ENCODE data around the gene CCT7. TPM values are rescaled to one million over a fixed set of nuclear protein-coding genes. Genes with fewer than 3 reads are reported as not detected.

Gene CCT7
- total and polyA plus RNA-seq, 4 donors, result 129 to 207 (median 178) TPM

DNA sequence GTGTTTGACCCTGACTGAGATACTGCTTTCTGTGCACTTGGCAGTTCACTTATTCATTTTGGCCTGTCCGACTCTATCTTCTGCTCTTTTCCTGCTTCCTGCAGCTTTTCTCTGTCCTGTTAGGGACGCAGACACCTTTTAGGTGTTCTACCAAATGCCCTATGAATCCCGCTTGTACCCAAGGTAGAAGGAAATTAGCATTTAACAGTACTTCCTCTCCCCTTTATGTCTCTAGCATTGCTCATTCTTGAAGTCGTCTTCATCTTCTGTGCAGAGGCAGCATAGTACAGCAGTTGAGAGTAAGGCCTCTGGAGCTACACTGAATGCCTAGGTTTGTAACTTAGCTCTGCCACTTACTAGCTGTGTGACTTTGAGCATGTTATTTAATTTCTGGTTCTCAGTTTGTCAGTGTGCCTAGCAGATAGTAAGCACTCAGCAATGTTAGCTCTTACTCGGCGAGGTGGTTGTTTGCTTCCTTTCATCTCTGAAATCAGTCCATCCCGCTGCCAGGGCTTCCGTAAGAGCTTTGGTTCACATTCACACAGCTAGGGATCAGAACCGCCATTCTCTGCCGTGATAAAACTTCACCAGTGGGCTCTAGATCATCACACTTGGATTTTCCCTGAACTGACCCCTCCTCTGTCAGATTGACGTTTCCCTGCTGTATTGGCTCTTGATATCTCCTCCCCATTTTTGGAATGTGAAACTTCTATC is 1.4 kb downstream of the CCT7 start:
- whole genome bisulfite sequencing, 2 donors, result 64 to 67% methylated on average over 11 of the region's 11 CpGs
- no peaks in the 10 kb centered on the region for H3K9me3 ChIP-seq (ENCODE audit: control insufficient read depth in 4 of 4, insufficient read depth in 3 of 4, low read length in 3 of 4)
- peaks cover 5 to 18% (median 15%) of the 10 kb centered on the region in 5 donors for H3K4me1 ChIP-seq (ENCODE audit: control insufficient read depth in 5 of 5, insufficient read depth in 5 of 5, low read length in 5 of 5)
- H3K27me3 ChIP-seq (ENCODE audit: control insufficient read depth in 3 of 3, insufficient read depth in 3 of 3, low read length in 2 of 3), result no peaks in the 10 kb centered on the region
- H3K36me3 ChIP-seq (ENCODE audit: control insufficient read depth in 4 of 4, insufficient read depth in 4 of 4, low read length in 4 of 4), result peaks cover 4 to 20% (median 12%) of the 10 kb centered on the region in 4 donors
- ATAC-seq (ENCODE audit: insufficient read depth, low FRiP score) (no peak), DNase-seq (no peak)
- H3K27ac ChIP-seq (ENCODE audit: low read depth in 1 of 2, low read length in 1 of 2), result no peak overlapping the region
- peak overlapping the region; percentile 76 for H3K4me3 ChIP-seq
- peak overlapping the region; percentile 93 to 96 for H3K9ac ChIP-seq (ENCODE audit: insufficient read depth in 1 of 2, low read length in 2 of 2)
- TF ChIP-seq, protein P1, sequence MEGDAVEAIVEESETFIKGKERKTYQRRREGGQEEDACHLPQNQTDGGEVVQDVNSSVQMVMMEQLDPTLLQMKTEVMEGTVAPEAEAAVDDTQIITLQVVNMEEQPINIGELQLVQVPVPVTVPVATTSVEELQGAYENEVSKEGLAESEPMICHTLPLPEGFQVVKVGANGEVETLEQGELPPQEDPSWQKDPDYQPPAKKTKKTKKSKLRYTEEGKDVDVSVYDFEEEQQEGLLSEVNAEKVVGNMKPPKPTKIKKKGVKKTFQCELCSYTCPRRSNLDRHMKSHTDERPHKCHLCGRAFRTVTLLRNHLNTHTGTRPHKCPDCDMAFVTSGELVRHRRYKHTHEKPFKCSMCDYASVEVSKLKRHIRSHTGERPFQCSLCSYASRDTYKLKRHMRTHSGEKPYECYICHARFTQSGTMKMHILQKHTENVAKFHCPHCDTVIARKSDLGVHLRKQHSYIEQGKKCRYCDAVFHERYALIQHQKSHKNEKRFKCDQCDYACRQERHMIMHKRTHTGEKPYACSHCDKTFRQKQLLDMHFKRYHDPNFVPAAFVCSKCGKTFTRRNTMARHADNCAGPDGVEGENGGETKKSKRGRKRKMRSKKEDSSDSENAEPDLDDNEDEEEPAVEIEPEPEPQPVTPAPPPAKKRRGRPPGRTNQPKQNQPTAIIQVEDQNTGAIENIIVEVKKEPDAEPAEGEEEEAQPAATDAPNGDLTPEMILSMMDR (IDR thresholded peaks at IDR 0.05; ENCODE audit: control extremely low read depth, extremely low read depth), result no peak

DNA sequence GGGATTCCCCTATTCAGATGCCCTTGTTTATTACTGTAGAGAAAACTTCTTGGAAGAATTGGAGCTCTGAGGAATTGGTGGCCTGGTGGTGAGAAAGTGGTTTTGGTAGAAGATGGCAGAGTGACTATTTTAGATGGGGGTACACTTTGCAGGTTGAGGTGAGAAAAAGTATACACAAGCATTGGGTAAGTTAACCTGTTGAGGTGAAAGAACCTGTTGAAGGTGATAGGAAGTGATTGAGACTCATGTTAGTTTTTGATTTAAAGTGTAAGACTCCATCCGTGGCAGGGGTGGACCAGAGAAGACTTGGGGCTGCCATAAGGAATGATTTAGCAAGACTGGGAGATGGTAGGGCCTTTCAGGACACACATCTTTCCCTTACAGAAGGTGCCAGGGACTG is 3.1 kb downstream of the CCT7 start:
- H3K9me3 ChIP-seq (ENCODE audit: control insufficient read depth in 4 of 4, insufficient read depth in 3 of 4, low read length in 3 of 4), result no peaks in the 10 kb centered on the region
- H3K9ac ChIP-seq (ENCODE audit: insufficient read depth in 1 of 2, low read length in 2 of 2), result no peak overlapping the region
- H3K27me3 ChIP-seq (ENCODE audit: control insufficient read depth in 3 of 3, insufficient read depth in 3 of 3, low read length in 2 of 3), result no peaks in the 10 kb centered on the region
- DNase-seq (no peak), ATAC-seq (ENCODE audit: insufficient read depth, low FRiP score) (no peak)
- TF ChIP-seq, protein P1 (IDR thresholded peaks at IDR 0.05; ENCODE audit: control extremely low read depth, extremely low read depth), result no peak
- no peak overlapping the region for H3K27ac ChIP-seq (ENCODE audit: low read depth in 1 of 2, low read length in 1 of 2)
- H3K4me1 ChIP-seq (ENCODE audit: control insufficient read depth in 5 of 5, insufficient read depth in 5 of 5, low read length in 5 of 5), result peaks cover 5 to 18% (median 15%) of the 10 kb centered on the region in 5 donors
- 49 to 83% methylated on average over 1 of the region's 1 CpG for WGBS, 2 donors
- peaks cover 4 to 22% (median 12%) of the 10 kb centered on the region in 4 donors for H3K36me3 ChIP-seq (ENCODE audit: control insufficient read depth in 4 of 4, insufficient read depth in 4 of 4, low read length in 4 of 4)
- H3K4me3 ChIP-seq, result no peak overlapping the region

DNA sequence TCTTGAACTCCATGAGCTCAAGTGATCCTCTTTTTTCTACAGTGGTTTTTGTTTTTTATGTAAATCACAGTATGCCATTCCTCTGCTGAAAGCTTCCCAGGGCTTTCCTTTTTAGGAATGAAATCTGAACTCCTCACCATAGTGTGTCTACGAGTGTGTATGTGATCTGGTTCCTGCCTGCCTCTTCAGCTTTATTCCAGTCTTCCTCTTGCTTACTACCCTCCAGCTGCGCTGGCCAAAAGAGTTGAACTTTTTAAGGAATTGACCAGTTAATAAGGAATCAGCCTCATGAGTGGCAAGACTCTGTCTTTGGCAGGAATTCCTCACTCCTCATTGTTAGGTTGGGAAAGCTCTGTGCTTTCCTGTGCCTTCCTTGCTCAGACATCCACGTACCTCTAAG is 4.0 kb downstream of the CCT7 start:
- Histone ChIP-seq H3K9me3 (ENCODE audit: control insufficient read depth in 4 of 4, insufficient read depth in 3 of 4, low read length in 3 of 4) (no peaks in the 10 kb centered on the region), H3K27ac (ENCODE audit: low read depth in 1 of 2, low read length in 1 of 2) (no peak overlapping the region), H3K4me3 (no peak overlapping the region), H3K27me3 (ENCODE audit: control insufficient read depth in 3 of 3, insufficient read depth in 3 of 3, low read length in 2 of 3) (no peaks in the 10 kb centered on the region), H3K4me1 (ENCODE audit: control insufficient read depth in 5 of 5, insufficient read depth in 5 of 5, low read length in 5 of 5) (peaks cover 0 to 15% (median 11%) of the 10 kb centered on the region in 5 donors), H3K9ac (ENCODE audit: insufficient read depth in 1 of 2, low read length in 2 of 2) (no peak overlapping the region), H3K36me3 (ENCODE audit: control insufficient read depth in 4 of 4, insufficient read depth in 4 of 4, low read length in 4 of 4) (peaks cover 4 to 28% (median 15%) of the 10 kb centered on the region in 4 donors)
- DNase-seq, result no peak
- 76 to 87% methylated on average over 3 of the region's 3 CpGs for WGBS, 2 donors
- TF ChIP-seq, protein P1 (IDR thresholded peaks at IDR 0.05; ENCODE audit: control extremely low read depth, extremely low read depth), result no peak
- ATAC-seq (ENCODE audit: insufficient read depth, low FRiP score), result no peak
